Smooth muscle cell (in vitro differentiated cells): ENCODE data around the gene ZFYVE16. TPM values are rescaled to one million over a fixed set of nuclear protein-coding genes. Genes with fewer than 3 reads are reported as not detected.

ENCODE experiments used
- DNase-seq: peaks from one replicate; lab custom pipeline; 2025; ENCODE audit not compliant: unreplicated experiment; lab: John Stamatoyannopoulos, UW
- H2AFZ ChIP-seq: fragments of 200-600 bp; sonication (generic); 2 replicates; pipeline ENCODE4 v1.6.0; 2016; ENCODE audit warnings: antibody characterized with exemption, low read depth, mild to moderate bottlenecking
- H3F3A ChIP-seq: fragments of 200-600 bp; sonication (generic); 2 replicates; pipeline ENCODE4 v1.6.0; 2017; ENCODE audit warnings: antibody characterized with exemption, low read depth
- H3K27ac ChIP-seq: fragments of 200-600 bp; sonication (generic); 2 replicates; pipeline ENCODE4 v1.5.1; 2016; ENCODE audit warnings: low read depth, mild to moderate bottlenecking
- H3K27me3 ChIP-seq: fragments of 200-600 bp; sonication (generic); 2 replicates; pipeline ENCODE4 v1.6.1; 2016; ENCODE audit warnings: low read depth, mild to moderate bottlenecking
- H3K36me3 ChIP-seq: fragments of 200-600 bp; sonication (generic); 2 replicates; pipeline ENCODE4 v1.5.1; 2016; ENCODE audit warnings: low read depth
- H3K4me1 ChIP-seq: fragments of 200-600 bp; sonication (generic); 2 replicates; pipeline ENCODE4 v1.5.1; 2016; ENCODE audit warnings: low read depth
- H3K4me2 ChIP-seq: fragments of 200-600 bp; sonication (generic); 2 replicates; pipeline ENCODE4 v1.6.0; 2016; ENCODE audit warnings: mild to moderate bottlenecking
- H3K4me3 ChIP-seq: fragments of 200-600 bp; sonication (generic); 2 replicates; pipeline ENCODE4 v1.5.1; 2016; ENCODE audit warnings: mild to moderate bottlenecking
- H3K79me2 ChIP-seq: fragments of 200-600 bp; sonication (generic); 2 replicates; pipeline ENCODE4 v1.6.0; 2016; ENCODE audit warnings: low read depth, mild to moderate bottlenecking
- H3K9ac ChIP-seq: fragments of 200-600 bp; sonication (generic); 2 replicates; pipeline ENCODE4 v1.6.0; 2016; ENCODE audit warnings: low read depth
- H3K9me3 ChIP-seq: fragments of 200-600 bp; sonication (generic); replicated peaks from 2 replicates; pipeline ENCODE4 v1.5.1; 2016; ENCODE audit warnings: low read depth
- H4K20me1 ChIP-seq: fragments of 200-600 bp; sonication (generic); 2 replicates; pipeline ENCODE4 v1.6.0; 2016; ENCODE audit warnings: low read depth
- CTCF ChIP-seq: fragments of 200-600 bp; sonication (generic); IDR thresholded peaks from 2 replicates; pipeline ENCODE4 v1.5.1; 2017; ENCODE audit warnings: borderline replicate concordance, mild to moderate bottlenecking, antibody characterized with exemption; ENCODE audit not compliant: insufficient read depth, poor library complexity, severe bottlenecking
- WGBS: methylation state at CpG from one replicate; pipeline ENCODE4 v1.1.7; 2016; ENCODE audit warnings: low lambda C conversion rate; 5-methylcytosine and 5-hydroxymethylcytosine counted together
- polyA plus RNA-seq: library from polyadenylated mRNA; unstranded; fragments of >200 nt; fragmentation: Nextera tagmentation; extraction: Ambion mirVana; gene quantifications from 2 replicates; pipeline ENCODE4 v1.2.1, GENCODE V29; 2016
- total RNA-seq: library from RNA; depleted of rRNA; stranded (reverse); fragments of >200 nt; gene quantifications from 2 replicates; pipeline ENCODE4 v1.2.3, GENCODE V29; 2014

Gene ZFYVE16
- total and polyA plus RNA-seq, 2 experiments from 2014 or later = 16.5 to 40.9 TPM

DNA sequence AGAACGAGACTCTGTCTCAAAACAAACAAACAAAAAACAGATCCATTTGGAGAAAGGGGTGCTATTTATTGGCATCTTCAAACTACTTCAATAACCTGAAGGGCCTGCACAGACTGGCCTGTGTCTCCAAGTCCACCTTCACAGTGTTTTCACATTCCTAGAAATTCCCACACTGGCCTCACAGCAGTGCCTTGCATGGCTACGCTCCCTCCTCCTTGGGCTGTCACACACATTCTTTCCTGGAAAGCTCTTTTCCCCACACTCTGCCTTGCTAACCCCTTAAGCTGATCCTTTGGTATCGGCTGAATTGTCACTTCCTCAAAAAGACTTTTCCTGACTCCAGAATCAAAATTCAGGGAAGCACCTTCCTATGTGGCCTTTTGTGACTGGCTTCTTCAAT, 99.8 kb downstream of the ZFYVE16 start:
- H3K9ac ChIP-seq = no peak overlapping the region
- no peaks in the 10 kb centered on the region for H3K4me1 ChIP-seq
- WGBS = 76% methylated on average over 3 of the region's 3 CpGs
- H3K27me3 ChIP-seq = no peaks in the 10 kb centered on the region
- H3K4me2 ChIP-seq = no peak overlapping the region
- no peaks in the 10 kb centered on the region for H3K9me3 ChIP-seq
- H3K4me3 ChIP-seq = no peak overlapping the region
- no peak overlapping the region for H3K27ac ChIP-seq
- no peak for DNase-seq
- no peak for TF ChIP-seq CTCF
- H3K79me2 ChIP-seq = no peaks in the 10 kb centered on the region
- no peaks in the 10 kb centered on the region for H3K36me3 ChIP-seq
- H4K20me1 ChIP-seq = no peaks in the 10 kb centered on the region
- H2AFZ ChIP-seq = no peak overlapping the region
- no peaks in the 10 kb centered on the region for H3F3A ChIP-seq

DNA sequence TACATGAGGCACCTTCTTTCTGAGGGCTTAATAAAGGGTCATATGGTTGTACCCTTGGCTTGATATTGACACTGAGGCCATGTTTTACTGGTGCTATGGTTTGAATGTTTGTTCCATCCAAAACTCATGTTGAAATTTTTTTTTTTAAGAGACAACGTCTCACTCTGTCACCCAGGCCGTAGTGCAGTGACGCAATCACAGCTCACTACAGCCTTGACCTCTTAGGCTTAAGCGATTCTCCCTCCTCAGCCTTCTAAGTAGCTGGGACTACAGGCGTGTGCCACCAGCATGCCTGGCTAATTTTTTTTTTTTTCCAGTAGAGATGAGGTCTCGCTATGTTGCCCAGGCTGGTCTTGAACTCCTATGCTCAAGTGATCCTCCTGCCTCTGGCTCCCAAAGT, 101.0 kb downstream of the ZFYVE16 start:
- WGBS = 95% methylated on average over 6 of the region's 6 CpGs
- Histone ChIP-seq H3K9ac (no peak overlapping the region), H3K27ac (no peak overlapping the region), H3K9me3 (no peaks in the 10 kb centered on the region), H2AFZ (no peak overlapping the region), H3K4me3 (no peak overlapping the region), H3K36me3 (no peaks in the 10 kb centered on the region), H3K27me3 (no peaks in the 10 kb centered on the region), H4K20me1 (no peaks in the 10 kb centered on the region), H3K4me1 (no peaks in the 10 kb centered on the region), H3K4me2 (no peak overlapping the region), H3F3A (no peaks in the 10 kb centered on the region), H3K79me2 (no peaks in the 10 kb centered on the region)
- no peak for TF ChIP-seq CTCF
- no peak for DNase-seq

- Histone ChIP-seq H3K27me3 (no peaks in the 10 kb centered on the region), H3K4me3 (no peak overlapping the region), H3K36me3 (no peaks in the 10 kb centered on the region), H3K9ac (no peak overlapping the region), H3K9me3 (no peaks in the 10 kb centered on the region), H3K4me2 (no peak overlapping the region), H3K27ac (no peak overlapping the region), H3K79me2 (no peaks in the 10 kb centered on the region), H3F3A (no peaks in the 10 kb centered on the region), H3K4me1 (no peaks in the 10 kb centered on the region), H2AFZ (no peak overlapping the region), H4K20me1 (no peaks in the 10 kb centered on the region)
- no peak for TF ChIP-seq CTCF
- WGBS = 95% methylated on average over 4 of the region's 4 CpGs
- no peak for DNase-seq
Observed at GRCh38 chr5:80509362-80509761, 101.5 kb downstream of the ZFYVE16 start.

GRCh38 chr5:80516826-80517225, 109.0 kb downstream of the ZFYVE16 start:
- H3K79me2 ChIP-seq = no peaks in the 10 kb centered on the region
- WGBS = 33% methylated on average over 4 of the region's 4 CpGs
- no peaks in the 10 kb centered on the region for H3F3A ChIP-seq
- no peak overlapping the region for H2AFZ ChIP-seq
- no peak overlapping the region for H3K27ac ChIP-seq
- H3K4me1 ChIP-seq = no peaks in the 10 kb centered on the region
- H4K20me1 ChIP-seq = no peaks in the 10 kb centered on the region
- H3K27me3 ChIP-seq = no peaks in the 10 kb centered on the region
- TF ChIP-seq CTCF = no peak
- no peak overlapping the region for H3K9ac ChIP-seq
- no peak overlapping the region for H3K4me3 ChIP-seq
- no peak for DNase-seq
- no peaks in the 10 kb centered on the region for H3K36me3 ChIP-seq
- H3K4me2 ChIP-seq = no peak overlapping the region
- no peaks in the 10 kb centered on the region for H3K9me3 ChIP-seq
